GM10248 (cell line): ENCODE data around the gene ST3GAL3.

Source experiments
- CTCF ChIA-PET: fragments of 300-600 bp; sonication (Branson Sonifier 250); formaldehyde crosslinking; extraction: SDS; loops from one replicate; lab custom pipeline; 2021; ENCODE audit warnings: antibody characterized with exemption; lab: Yijun Ruan, JAX
- POLR2A ChIA-PET: fragments of 350-650 bp; sonication (Branson Sonifier 250); formaldehyde crosslinking; extraction: SDS; loops from one replicate; lab custom pipeline; 2020; ENCODE audit warnings: antibody characterized with exemption; lab: Yijun Ruan, JAX
- DNase-seq: peaks from one replicate; pipeline ENCODE4 v3.0.0; 2012; ENCODE audit errors: extremely low spot score
- TF ChIP-seq, protein P1 (sequence below): IDR thresholded peaks from 2 replicates; pipeline ENCODE4 v1.5.1; 2012; ENCODE audit warnings: mild to moderate bottlenecking, low read depth; ENCODE audit errors: extremely low read depth, missing control alignments, control extremely low read depth

The ST3GAL3 gene

DNA sequence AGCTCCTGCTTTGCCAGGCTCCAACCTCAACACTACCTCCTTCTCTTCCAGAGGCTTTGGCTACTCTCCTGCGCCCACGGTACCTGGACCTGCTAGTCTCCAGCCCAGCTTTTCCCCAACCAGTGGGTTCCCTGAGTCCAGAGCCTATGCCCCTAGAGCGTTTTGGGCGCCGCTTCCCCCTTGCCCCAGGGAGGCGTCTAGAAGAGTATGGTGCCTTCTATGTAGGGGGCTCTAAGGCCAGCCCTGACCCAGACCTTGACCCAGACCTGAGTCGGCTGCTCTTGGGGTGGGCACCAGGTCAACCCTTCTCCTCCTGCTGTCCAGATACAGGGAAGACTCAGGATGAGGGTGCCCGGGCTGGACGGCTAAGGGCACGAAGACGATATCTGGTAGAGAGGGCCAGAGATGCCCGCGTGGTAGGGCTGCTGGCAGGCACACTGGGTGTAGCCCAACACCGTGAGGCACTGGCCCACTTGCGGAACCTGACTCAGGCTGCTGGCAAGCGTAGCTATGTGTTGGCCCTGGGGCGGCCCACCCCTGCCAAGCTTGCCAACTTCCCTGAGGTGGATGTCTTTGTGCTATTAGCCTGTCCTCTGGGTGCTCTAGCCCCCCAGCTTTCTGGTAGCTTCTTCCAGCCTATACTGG, 264.1 kb downstream of the ST3GAL3 start:
- DNase-seq: no peak
- TF ChIP-seq, protein P1, sequence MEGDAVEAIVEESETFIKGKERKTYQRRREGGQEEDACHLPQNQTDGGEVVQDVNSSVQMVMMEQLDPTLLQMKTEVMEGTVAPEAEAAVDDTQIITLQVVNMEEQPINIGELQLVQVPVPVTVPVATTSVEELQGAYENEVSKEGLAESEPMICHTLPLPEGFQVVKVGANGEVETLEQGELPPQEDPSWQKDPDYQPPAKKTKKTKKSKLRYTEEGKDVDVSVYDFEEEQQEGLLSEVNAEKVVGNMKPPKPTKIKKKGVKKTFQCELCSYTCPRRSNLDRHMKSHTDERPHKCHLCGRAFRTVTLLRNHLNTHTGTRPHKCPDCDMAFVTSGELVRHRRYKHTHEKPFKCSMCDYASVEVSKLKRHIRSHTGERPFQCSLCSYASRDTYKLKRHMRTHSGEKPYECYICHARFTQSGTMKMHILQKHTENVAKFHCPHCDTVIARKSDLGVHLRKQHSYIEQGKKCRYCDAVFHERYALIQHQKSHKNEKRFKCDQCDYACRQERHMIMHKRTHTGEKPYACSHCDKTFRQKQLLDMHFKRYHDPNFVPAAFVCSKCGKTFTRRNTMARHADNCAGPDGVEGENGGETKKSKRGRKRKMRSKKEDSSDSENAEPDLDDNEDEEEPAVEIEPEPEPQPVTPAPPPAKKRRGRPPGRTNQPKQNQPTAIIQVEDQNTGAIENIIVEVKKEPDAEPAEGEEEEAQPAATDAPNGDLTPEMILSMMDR: no peak
- POLR2A ChIA-PET: no interaction called here
- CTCF ChIA-PET: interaction anchor here (1.1 to 4.9 kb wide), 5 partner anchors 24 to 744 kb away, joined by 3 to 21 read pairs (median 9); partner anchors contain the start of genes ARTN and IPO13

DNA sequence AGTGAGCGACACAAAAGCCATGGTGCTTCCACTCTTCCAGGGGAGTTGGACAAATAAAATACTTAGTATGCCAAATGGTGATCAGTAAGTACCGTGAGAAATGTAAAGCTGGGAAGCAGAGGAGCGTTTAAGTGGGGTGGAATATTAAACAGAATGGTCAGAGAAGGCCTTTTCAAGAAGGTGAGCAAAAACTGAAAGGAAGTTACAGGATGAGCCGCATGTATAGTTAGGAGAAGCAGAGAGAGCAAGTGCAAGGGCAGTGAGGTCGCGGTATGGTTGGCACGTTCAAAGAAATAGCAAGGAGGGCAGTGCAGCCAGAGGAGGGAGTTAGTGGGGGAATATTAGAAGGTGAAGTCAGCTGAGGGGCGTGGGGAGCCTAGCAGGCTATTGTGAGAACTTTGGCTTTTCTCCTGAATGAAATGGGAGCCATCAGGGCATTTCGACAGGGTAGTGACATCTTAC, 266.7 kb downstream of the ST3GAL3 start:
- ChIA-PET POLR2A (no interaction called here), CTCF (interaction anchor here (1.1 to 2.6 kb wide), 7 partner anchors 10 to 211 kb away, joined by 3 to 10 read pairs (median 4); partner anchors contain the start of gene IPO13)
- DNase-seq: no peak
- TF ChIP-seq, protein P1: no peak

DNA sequence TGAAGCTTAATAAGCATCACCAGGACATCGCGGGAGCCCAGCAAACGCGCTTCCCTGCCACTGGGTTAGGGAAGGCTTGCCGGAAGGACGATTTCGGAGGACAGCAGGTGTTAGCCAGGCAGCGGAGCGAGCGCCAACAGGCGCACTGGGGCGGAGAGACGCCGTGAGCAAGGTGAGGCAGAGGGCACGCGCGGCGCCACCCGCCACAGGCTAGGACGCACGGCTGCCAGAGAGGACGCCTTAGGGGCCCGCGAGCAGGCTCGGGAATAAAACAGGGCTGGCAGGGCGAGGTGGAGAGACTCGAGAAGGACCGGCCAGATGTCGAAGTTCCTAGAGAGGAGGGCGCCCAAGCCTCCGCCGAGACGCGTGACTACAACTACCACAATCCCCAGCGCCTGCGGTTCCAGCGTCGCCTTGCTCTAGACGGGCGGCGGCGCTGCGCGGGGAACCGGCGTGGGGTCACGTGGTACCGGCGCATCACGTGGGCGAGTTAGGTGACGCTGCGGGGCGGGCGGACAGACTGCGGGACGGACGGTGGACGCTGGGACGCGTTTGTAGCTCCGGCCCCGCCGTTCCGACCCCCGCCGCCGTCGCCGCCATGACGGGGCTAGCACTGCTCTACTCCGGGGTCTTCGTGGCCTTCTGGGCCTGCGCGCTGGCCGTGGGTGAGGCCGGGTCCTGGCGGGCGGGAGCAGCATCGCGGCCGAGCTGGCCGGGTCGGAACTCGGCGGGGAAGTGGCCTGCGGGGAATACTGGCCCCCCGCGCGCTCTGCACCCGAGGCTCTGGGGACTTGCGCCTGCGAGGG, 267.3 kb downstream of the ST3GAL3 start, which contains the start of gene ATP6V0B:
TSS of gene ATP6V0B (plus strand) at position 518 of the 806 bp plus-strand sequence. CDS start at position 599, 81 bp downstream.
- ChIA-PET CTCF (interaction anchor here (0.9 to 3.7 kb wide), 9 partner anchors 14 to 211 kb away, joined by 3 to 9 read pairs (median 6); no protein-coding TSS in a partner anchor), POLR2A (interaction anchor here (0.7 kb wide), 2 partner anchors 13 to 18 kb away, joined by 3 to 4 read pairs; no protein-coding TSS in a partner anchor)
- TF ChIP-seq, protein P1: peak; percentile 20
- DNase-seq: peak; percentile 97

DNA sequence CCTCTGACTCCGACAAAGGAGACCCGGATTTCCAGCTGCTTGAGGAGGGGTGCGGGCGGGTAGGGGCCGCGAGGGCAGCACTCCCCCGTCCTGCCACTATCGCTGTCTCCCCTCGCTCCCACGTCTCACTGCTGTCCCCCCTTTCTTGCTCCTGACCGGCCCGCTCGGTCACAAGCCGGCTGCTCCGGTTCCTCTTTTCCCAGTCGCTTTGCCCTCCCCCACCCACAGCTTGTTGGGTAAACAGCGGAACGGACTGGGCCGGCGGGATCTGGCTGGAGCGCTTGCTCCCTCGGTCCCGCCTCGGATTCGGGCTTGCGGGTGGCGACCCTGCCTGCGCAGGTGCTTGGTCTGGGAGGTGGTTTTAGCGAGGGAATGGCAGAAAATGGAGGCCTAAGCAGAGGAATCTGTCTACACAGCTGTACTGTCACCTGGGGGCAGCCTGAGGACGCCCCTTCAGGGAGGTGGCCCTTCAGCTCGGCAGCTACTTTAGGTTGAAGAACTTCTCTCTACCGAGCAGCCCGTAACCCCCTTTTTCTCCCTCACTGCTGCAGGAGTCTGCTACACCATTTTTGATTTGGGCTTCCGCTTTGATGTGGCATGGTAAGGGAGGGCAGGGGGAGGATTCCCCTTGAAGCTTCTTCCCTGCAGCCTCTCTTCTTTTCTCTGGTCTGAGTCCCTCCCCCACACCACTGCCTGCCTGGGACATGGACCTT, 268.1 kb downstream of the ST3GAL3 start:
- ChIA-PET POLR2A (interaction anchor here (0.7 kb wide), 1 partner anchor 17 kb away, joined by 4 read pairs; no protein-coding TSS in a partner anchor), CTCF (interaction anchor here (0.9 to 3.7 kb wide), 6 partner anchors 13 to 212 kb away, joined by 3 to 9 read pairs (median 6); no protein-coding TSS in a partner anchor)
- TF ChIP-seq, protein P1: no peak
- peak; percentile 39 for DNase-seq

DNA sequence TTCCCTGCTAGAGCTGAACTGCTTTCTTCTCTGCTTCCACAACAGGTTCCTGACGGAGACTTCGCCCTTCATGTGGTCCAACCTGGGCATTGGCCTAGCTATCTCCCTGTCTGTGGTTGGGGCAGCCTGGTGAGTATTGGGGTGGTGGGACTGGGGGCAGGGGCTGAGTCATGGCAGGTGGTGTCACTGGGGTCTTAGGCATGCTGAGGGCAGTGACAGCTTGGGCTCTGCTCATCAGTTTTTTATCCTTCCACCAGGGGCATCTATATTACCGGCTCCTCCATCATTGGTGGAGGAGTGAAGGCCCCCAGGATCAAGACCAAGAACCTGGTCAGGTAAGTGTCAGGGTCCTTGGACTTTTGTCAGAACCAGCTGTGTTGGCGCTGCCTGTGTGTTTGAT, 268.7 kb downstream of the ST3GAL3 start:
- TF ChIP-seq, protein P1: no peak
- no peak for DNase-seq
- CTCF ChIA-PET: interaction anchor here (1.4 to 3.7 kb wide), 5 partner anchors 13 to 213 kb away, joined by 3 to 9 read pairs (median 7); no protein-coding TSS in a partner anchor
- POLR2A ChIA-PET: no interaction called here
